Measurements from ENCODE around the gene TSPEAR. TPM values are rescaled to one million over a fixed set of nuclear protein-coding genes. Genes with fewer than 3 reads are reported as not detected.

The TSPEAR gene
- total and polyA plus RNA-seq, 10 donors, result 0.02 to 0.22 (median 0.03) TPM; not detected in 7

GRCh38 chr21:44454058-44454457 is 257.3 kb downstream of the TSPEAR start:
- peaks cover 5 to 18% (median 12%) of the 10 kb centered on the region in 6 donors for H3K4me1 ChIP-seq
- intact Hi-C loops (cut with DNase I; ENCODE audit: low total_unique reads), result no loop called here
- 79 to 96% (median 93%) methylated on average over 5 of the region's 5 CpGs for WGBS, 5 donors

GRCh38 chr21:44453120-44453519 is 258.3 kb downstream of the TSPEAR start:
- Histone ChIP-seq H3K4me3 (no peak overlapping the region), H3K4me1 (peaks cover 5 to 18% (median 12%) of the 10 kb centered on the region in 6 donors), H3K36me3 (peaks cover 0 to 4% (median 0%) of the 10 kb centered on the region in 6 donors), H3K9me3 (peaks cover 0 to 21% (median 18%) of the 10 kb centered on the region in 8 donors), H3K27ac (no peak overlapping the region), H3K27me3 (replicated peaks in 1 of 7) (peaks cover 0 to 40% (median 0%) of the 10 kb centered on the region in 7 donors)
- no peak for DNase-seq
- intact Hi-C loops (cut with DNase I; ENCODE audit: low total_unique reads), result no loop called here
- WGBS, 5 donors, result 88 to 96% (median 92%) methylated on average over 3 of the region's 3 CpGs
- TF ChIP-seq POLR2A (IDR thresholded peaks at IDR 0.05), result no peak
- TF ChIP-seq POLR2AphosphoS5 (IDR thresholded peaks at IDR 0.05), result no peak
- TF ChIP-seq CTCF (IDR thresholded peaks at IDR 0.05 in 8 of 11, conservative IDR thresholded peaks at IDR 0.05 in 3 of 11), result no peak

More at GRCh38 chr21:44454058-44454457, 257.3 kb downstream of the TSPEAR start:
- Histone ChIP-seq H3K9me3 (peaks cover 0 to 21% (median 18%) of the 10 kb centered on the region in 8 donors), H3K36me3 (peaks cover 0 to 4% (median 0%) of the 10 kb centered on the region in 6 donors), H3K4me3 (no peak overlapping the region), H3K27ac (no peak overlapping the region), H3K27me3 (replicated peaks in 1 of 7) (peaks cover 0 to 31% (median 0%) of the 10 kb centered on the region in 7 donors)
- TF ChIP-seq POLR2AphosphoS5 (IDR thresholded peaks at IDR 0.05), result no peak
- TF ChIP-seq POLR2A (IDR thresholded peaks at IDR 0.05), result no peak
- no peak for TF ChIP-seq CTCF (IDR thresholded peaks at IDR 0.05 in 8 of 11, conservative IDR thresholded peaks at IDR 0.05 in 3 of 11)
- no peak for DNase-seq

GRCh38 chr21:44450999-44451398 is 260.4 kb downstream of the TSPEAR start:
- TF ChIP-seq POLR2AphosphoS5 (IDR thresholded peaks at IDR 0.05) (no peak), POLR2A (IDR thresholded peaks at IDR 0.05) (no peak), CTCF (IDR thresholded peaks at IDR 0.05 in 8 of 11, conservative IDR thresholded peaks at IDR 0.05 in 3 of 11) (no peak)
- no peaks in the 10 kb centered on the region for H3K36me3 ChIP-seq
- 80 to 92% (median 87%) methylated on average over 14 of the region's 14 CpGs for WGBS, 5 donors
- peaks cover 0 to 21% (median 18%) of the 10 kb centered on the region in 8 donors for H3K9me3 ChIP-seq
- H3K4me1 ChIP-seq, result peaks cover 2 to 11% (median 6%) of the 10 kb centered on the region in 6 donors
- DNase-seq, result no peak
- peaks cover 0 to 49% (median 0%) of the 10 kb centered on the region in 7 donors for H3K27me3 ChIP-seq (replicated peaks in 1 of 7)
- no peak overlapping the region for H3K27ac ChIP-seq
- intact Hi-C loops (cut with DNase I; ENCODE audit: low total_unique reads), result no loop called here
- no peak overlapping the region for H3K4me3 ChIP-seq

- Histone ChIP-seq H3K27me3 (replicated peaks in 1 of 7) (peaks cover 0 to 48% (median 0%) of the 10 kb centered on the region in 7 donors), H3K36me3 (no peaks in the 10 kb centered on the region), H3K9me3 (peaks cover 0 to 21% (median 18%) of the 10 kb centered on the region in 8 donors), H3K4me1 (peaks cover 0 to 6% (median 4%) of the 10 kb centered on the region in 6 donors), H3K4me3 (no peak overlapping the region), H3K27ac (no peak overlapping the region)
- peak; percentile 54 for DNase-seq
- 75 to 82% (median 77%) methylated on average over 2 to 14 of the region's 14 CpGs for WGBS, 5 donors
- TF ChIP-seq POLR2A (IDR thresholded peaks at IDR 0.05) (no peak), POLR2AphosphoS5 (IDR thresholded peaks at IDR 0.05) (no peak)
- intact Hi-C loops (cut with DNase I; ENCODE audit: low total_unique reads), result no loop called here
These were observed 261.0 kb downstream of the TSPEAR start for GRCh38 chr21:44450402-44450801.

All from spleen (tissue), 11 donors.